ENCODE results near the gene NEU1.

Gene NEU1

GRCh38 chr6:31862344-31863235 lies at the start of gene NEU1:
TSS of gene NEU1 (minus strand) at chr6:31862821. CDS start at chr6:31862776, 45 bp downstream.
- TF ChIP-seq EGR1 (IDR thresholded peaks at IDR 0.05), result no peak
- peak; percentile 67 for TF ChIP-seq TAF1 (IDR thresholded peaks at IDR 0.05; ENCODE audit: low read depth)
- TF ChIP-seq, protein P1, sequence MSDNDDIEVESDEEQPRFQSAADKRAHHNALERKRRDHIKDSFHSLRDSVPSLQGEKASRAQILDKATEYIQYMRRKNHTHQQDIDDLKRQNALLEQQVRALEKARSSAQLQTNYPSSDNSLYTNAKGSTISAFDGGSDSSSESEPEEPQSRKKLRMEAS (IDR thresholded peaks at IDR 0.05), result peak; percentile 58
- TF ChIP-seq CEBPB (IDR thresholded peaks at IDR 0.05), result no peak
- TF ChIP-seq NFIC (IDR thresholded peaks at IDR 0.05), result no peak
- TF ChIP-seq TEAD4 (IDR thresholded peaks at IDR 0.05), result no peak
- no peak for TF ChIP-seq ZBTB7A (IDR thresholded peaks at IDR 0.05; ENCODE audit: low read depth)
- TF ChIP-seq, protein P2, sequence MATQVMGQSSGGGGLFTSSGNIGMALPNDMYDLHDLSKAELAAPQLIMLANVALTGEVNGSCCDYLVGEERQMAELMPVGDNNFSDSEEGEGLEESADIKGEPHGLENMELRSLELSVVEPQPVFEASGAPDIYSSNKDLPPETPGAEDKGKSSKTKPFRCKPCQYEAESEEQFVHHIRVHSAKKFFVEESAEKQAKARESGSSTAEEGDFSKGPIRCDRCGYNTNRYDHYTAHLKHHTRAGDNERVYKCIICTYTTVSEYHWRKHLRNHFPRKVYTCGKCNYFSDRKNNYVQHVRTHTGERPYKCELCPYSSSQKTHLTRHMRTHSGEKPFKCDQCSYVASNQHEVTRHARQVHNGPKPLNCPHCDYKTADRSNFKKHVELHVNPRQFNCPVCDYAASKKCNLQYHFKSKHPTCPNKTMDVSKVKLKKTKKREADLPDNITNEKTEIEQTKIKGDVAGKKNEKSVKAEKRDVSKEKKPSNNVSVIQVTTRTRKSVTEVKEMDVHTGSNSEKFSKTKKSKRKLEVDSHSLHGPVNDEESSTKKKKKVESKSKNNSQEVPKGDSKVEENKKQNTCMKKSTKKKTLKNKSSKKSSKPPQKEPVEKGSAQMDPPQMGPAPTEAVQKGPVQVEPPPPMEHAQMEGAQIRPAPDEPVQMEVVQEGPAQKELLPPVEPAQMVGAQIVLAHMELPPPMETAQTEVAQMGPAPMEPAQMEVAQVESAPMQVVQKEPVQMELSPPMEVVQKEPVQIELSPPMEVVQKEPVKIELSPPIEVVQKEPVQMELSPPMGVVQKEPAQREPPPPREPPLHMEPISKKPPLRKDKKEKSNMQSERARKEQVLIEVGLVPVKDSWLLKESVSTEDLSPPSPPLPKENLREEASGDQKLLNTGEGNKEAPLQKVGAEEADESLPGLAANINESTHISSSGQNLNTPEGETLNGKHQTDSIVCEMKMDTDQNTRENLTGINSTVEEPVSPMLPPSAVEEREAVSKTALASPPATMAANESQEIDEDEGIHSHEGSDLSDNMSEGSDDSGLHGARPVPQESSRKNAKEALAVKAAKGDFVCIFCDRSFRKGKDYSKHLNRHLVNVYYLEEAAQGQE (IDR thresholded peaks at IDR 0.05; ENCODE audit: low read depth), result no peak
- TF ChIP-seq TCF12 (IDR thresholded peaks at IDR 0.05; ENCODE audit: low read depth), result peak; percentile 60; the same call in 1 of the 2 replicates
- TF ChIP-seq CREB1 (IDR thresholded peaks at IDR 0.05; ENCODE audit: low read depth), result peak; percentile 71
- no peak for TF ChIP-seq RAD21 (IDR thresholded peaks at IDR 0.05; ENCODE audit: low read depth)
- TF ChIP-seq, protein P3, sequence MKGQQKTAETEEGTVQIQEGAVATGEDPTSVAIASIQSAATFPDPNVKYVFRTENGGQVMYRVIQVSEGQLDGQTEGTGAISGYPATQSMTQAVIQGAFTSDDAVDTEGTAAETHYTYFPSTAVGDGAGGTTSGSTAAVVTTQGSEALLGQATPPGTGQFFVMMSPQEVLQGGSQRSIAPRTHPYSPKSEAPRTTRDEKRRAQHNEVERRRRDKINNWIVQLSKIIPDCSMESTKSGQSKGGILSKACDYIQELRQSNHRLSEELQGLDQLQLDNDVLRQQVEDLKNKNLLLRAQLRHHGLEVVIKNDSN (IDR thresholded peaks at IDR 0.05), result peak; percentile 98
- no peak for TF ChIP-seq YY1 (IDR thresholded peaks at IDR 0.05; ENCODE audit: low read depth)
- no peak for TF ChIP-seq FOXM1 (IDR thresholded peaks at IDR 0.05; ENCODE audit: borderline replicate concordance, low read depth)
- TF ChIP-seq EP300 (IDR thresholded peaks at IDR 0.05; ENCODE audit: borderline replicate concordance), result no peak

GRCh38 chr6:31911826-31912585 lies 49.4 kb upstream of the NEU1 start:
- TF ChIP-seq, protein P2 (IDR thresholded peaks at IDR 0.05; ENCODE audit: low read depth), result no peak
- TF ChIP-seq EGR1 (IDR thresholded peaks at IDR 0.05) (no peak), RAD21 (IDR thresholded peaks at IDR 0.05; ENCODE audit: low read depth) (no peak), TEAD4 (IDR thresholded peaks at IDR 0.05) (no peak), YY1 (IDR thresholded peaks at IDR 0.05; ENCODE audit: low read depth) (no peak), CEBPB (IDR thresholded peaks at IDR 0.05) (no peak), TAF1 (IDR thresholded peaks at IDR 0.05; ENCODE audit: low read depth) (no peak), FOXM1 (IDR thresholded peaks at IDR 0.05; ENCODE audit: borderline replicate concordance, low read depth) (no peak), NFIC (IDR thresholded peaks at IDR 0.05) (no peak), EP300 (IDR thresholded peaks at IDR 0.05; ENCODE audit: borderline replicate concordance) (no peak)
- TF ChIP-seq, protein P1 (IDR thresholded peaks at IDR 0.05), result no peak
- TF ChIP-seq, protein P3 (IDR thresholded peaks at IDR 0.05), result no peak

DNA sequence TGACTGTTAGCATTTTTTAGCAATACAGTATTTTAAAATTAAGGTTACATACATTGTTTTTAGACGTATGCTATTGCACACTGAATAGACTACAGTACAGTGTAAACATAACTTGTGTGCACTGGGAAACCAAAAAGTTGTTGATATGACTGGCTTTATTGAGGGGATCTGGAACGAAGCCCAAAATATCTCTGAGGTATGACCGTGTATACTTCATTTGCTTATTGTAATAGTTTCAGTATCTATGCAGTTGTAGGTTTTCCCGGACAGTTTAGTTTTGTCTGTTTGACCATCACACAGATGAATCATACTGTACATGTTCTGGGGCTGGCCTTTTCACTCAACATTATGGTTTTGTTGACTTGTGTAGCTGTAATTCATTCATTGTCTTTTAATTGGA lies 46.2 kb upstream of the NEU1 start:
- TF ChIP-seq ZBTB7A (IDR thresholded peaks at IDR 0.05; ENCODE audit: low read depth) (no peak), TAF1 (IDR thresholded peaks at IDR 0.05; ENCODE audit: low read depth) (no peak), EGR1 (IDR thresholded peaks at IDR 0.05) (no peak), TCF12 (IDR thresholded peaks at IDR 0.05; ENCODE audit: low read depth) (no peak), EP300 (IDR thresholded peaks at IDR 0.05; ENCODE audit: borderline replicate concordance) (no peak), YY1 (IDR thresholded peaks at IDR 0.05; ENCODE audit: low read depth) (no peak), RAD21 (IDR thresholded peaks at IDR 0.05; ENCODE audit: low read depth) (no peak), FOXM1 (IDR thresholded peaks at IDR 0.05; ENCODE audit: borderline replicate concordance, low read depth) (no peak), NFIC (IDR thresholded peaks at IDR 0.05) (no peak), CREB1 (IDR thresholded peaks at IDR 0.05; ENCODE audit: low read depth) (no peak), TEAD4 (IDR thresholded peaks at IDR 0.05) (no peak), CEBPB (IDR thresholded peaks at IDR 0.05) (no peak)
- TF ChIP-seq, protein P1 (IDR thresholded peaks at IDR 0.05), result no peak
- TF ChIP-seq, protein P3 (IDR thresholded peaks at IDR 0.05), result no peak
- TF ChIP-seq, protein P2 (IDR thresholded peaks at IDR 0.05; ENCODE audit: low read depth), result no peak

Measured in Ishikawa (cell line).